D721Med (cell line): ENCODE data around the gene CNTNAP3.
"Not testable (repeated sequence)": the region's sequence is repeated elsewhere in the genome, so short reads cannot be mapped to it uniquely, and the experiment has no call there.

Experiments
- DNase-seq: peaks from one replicate; pipeline ENCODE4 v3.0.0; 2011; ENCODE audit warnings: low spot score; ENCODE audit not compliant: insufficient read length
- FAIRE-seq: peaks from 2 replicates; lab custom pipeline; 2011; peaks lifted over from hg19 to GRCh38; lab: Jason Lieb, UNC

The CNTNAP3 gene

GRCh38 chr9:39025911-39026588, 261.9 kb downstream of the CNTNAP3 start:
- not testable (repeated sequence) for DNase-seq, FAIRE-seq
